Measurements from ENCODE around the gene RGS17.

Gene RGS17

GRCh38 chr6:153018355-153018754, 112.7 kb downstream of the RGS17 start:
- TF ChIP-seq ISL1 (CRISPR knock-in tag; IDR thresholded peaks at IDR 0.05) (no peak), TSHZ2 (CRISPR knock-in tag; IDR thresholded peaks at IDR 0.05) (no peak), TOX (CRISPR knock-in tag; IDR thresholded peaks at IDR 0.05; ENCODE audit: borderline replicate concordance) (no peak), PATZ1 (CRISPR knock-in tag; IDR thresholded peaks at IDR 0.05; ENCODE audit: borderline replicate concordance) (no peak), POU6F1 (CRISPR knock-in tag; IDR thresholded peaks at IDR 0.05; ENCODE audit: borderline replicate concordance, low read depth) (no peak), BACH2 (CRISPR knock-in tag; IDR thresholded peaks at IDR 0.05; ENCODE audit: borderline replicate concordance) (no peak), ZNF565 (CRISPR knock-in tag; conservative IDR thresholded peaks at IDR 0.05; ENCODE audit: low read depth) (no peak), OSR1 (CRISPR knock-in tag; IDR thresholded peaks at IDR 0.05) (no peak), ARNTL (CRISPR knock-in tag; IDR thresholded peaks at IDR 0.05; ENCODE audit: borderline replicate concordance, low read depth) (no peak), SNAI2 (CRISPR knock-in tag; IDR thresholded peaks at IDR 0.05) (no peak), ZFP30 (CRISPR knock-in tag; IDR thresholded peaks at IDR 0.05) (no peak), RARB (CRISPR knock-in tag; IDR thresholded peaks at IDR 0.05) (no peak), CSDC2 (CRISPR knock-in tag; IDR thresholded peaks at IDR 0.05) (no peak), GLIS3 (CRISPR knock-in tag; IDR thresholded peaks at IDR 0.05) (no peak), CSRNP3 (CRISPR knock-in tag; IDR thresholded peaks at IDR 0.05) (no peak), ZC3H10 (CRISPR knock-in tag; IDR thresholded peaks at IDR 0.05) (no peak), TCF4 (CRISPR knock-in tag; IDR thresholded peaks at IDR 0.05; ENCODE audit: borderline replicate concordance) (no peak)
- ATAC-seq = no peak

- TF ChIP-seq ARNTL (CRISPR knock-in tag; IDR thresholded peaks at IDR 0.05; ENCODE audit: borderline replicate concordance, low read depth) = no peak
- TF ChIP-seq SNAI2 (CRISPR knock-in tag; IDR thresholded peaks at IDR 0.05) = no peak
- no peak for TF ChIP-seq TOX (CRISPR knock-in tag; IDR thresholded peaks at IDR 0.05; ENCODE audit: borderline replicate concordance)
- TF ChIP-seq PATZ1 (CRISPR knock-in tag; IDR thresholded peaks at IDR 0.05; ENCODE audit: borderline replicate concordance) = no peak
- TF ChIP-seq CSRNP3 (CRISPR knock-in tag; IDR thresholded peaks at IDR 0.05) = no peak
- no peak for TF ChIP-seq GLIS3 (CRISPR knock-in tag; IDR thresholded peaks at IDR 0.05)
- no peak for TF ChIP-seq OSR1 (CRISPR knock-in tag; IDR thresholded peaks at IDR 0.05)
- no peak for TF ChIP-seq ZNF70 (CRISPR knock-in tag; IDR thresholded peaks at IDR 0.05)
- TF ChIP-seq TSHZ2 (CRISPR knock-in tag; IDR thresholded peaks at IDR 0.05) = no peak
- TF ChIP-seq ZFP3 (CRISPR knock-in tag; IDR thresholded peaks at IDR 0.05) = no peak
- TF ChIP-seq TCF4 (CRISPR knock-in tag; IDR thresholded peaks at IDR 0.05; ENCODE audit: borderline replicate concordance) = no peak
- no peak for TF ChIP-seq ZNF8 (CRISPR knock-in tag; IDR thresholded peaks at IDR 0.05)
- no peak for TF ChIP-seq CREB5 (CRISPR knock-in tag; IDR thresholded peaks at IDR 0.05; ENCODE audit: low read depth)
- no peak for TF ChIP-seq RARB (CRISPR knock-in tag; IDR thresholded peaks at IDR 0.05)
- ATAC-seq = no peak
These were observed 114.2 kb downstream of the RGS17 start for GRCh38 chr6:153016846-153017245.

Data from SK-N-SH treated with all-trans-retinoic acid at 6 μM for 48 hours (cell line).